AG04450 (cell line): ENCODE measurements around the gene CDO1. TPM values are rescaled to one million over a fixed set of nuclear protein-coding genes. Genes with fewer than 3 reads are reported as not detected.
A peak's percentile ranks its signal among the peaks of the same experiment; 100 is the strongest.

Experiments used
- CTCF ChIA-PET: fragments of 300-600, 350-600 bp; formaldehyde crosslinking; extraction: SDS; loops from one replicate; lab custom pipeline; 2022; ENCODE audit warnings: antibody characterized with exemption, inconsistent platforms; lab: Charles Lee
- POLR2A ChIA-PET: fragments of 350-600 bp; formaldehyde crosslinking; extraction: SDS; loops from one replicate; lab custom pipeline; 2021; ENCODE audit warnings: antibody characterized with exemption, inconsistent platforms; lab: Yijun Ruan, JAX
- DNase-seq: peaks from one replicate; pipeline ENCODE4 v3.0.0-alpha.2; 2011; ENCODE audit warnings: low read depth, low spot score
- H3K27ac ChIP-seq: one replicate; pipeline ENCODE4 v1.5.1; 2012; ENCODE audit warnings: low read depth, low read length, control low read depth
- H3K27me3 ChIP-seq: one replicate; pipeline ENCODE4 v1.6.0; 2012; ENCODE audit warnings: low read length; ENCODE audit not compliant: control insufficient read depth, insufficient read depth
- H3K4me3 ChIP-seq: 2 replicates; pipeline ENCODE4 v1.5.1; 2011; ENCODE audit warnings: mild to moderate bottlenecking, low read depth, low read length, control low read depth
- H3K9me3 ChIP-seq: 2 replicates; pipeline ENCODE4 v1.5.1; 2012; ENCODE audit warnings: low read length; ENCODE audit not compliant: control insufficient read depth, insufficient read depth
- polyA plus RNA-seq: library from polyadenylated mRNA; depleted of rRNA; stranded (reverse); fragments of >200 nt; gene quantifications from 2 replicates; pipeline ENCODE4 v1.2.3, GENCODE V29; 2011
- TF ChIP-seq, protein P1 (sequence below): IDR thresholded peaks from 2 replicates; pipeline ENCODE4 v1.5.1; 2011; ENCODE audit warnings: low read depth, low read length, control low read depth, inconsistent platforms

Gene CDO1
- polyA plus RNA-seq, 1 experiment, result 2.2 TPM

DNA sequence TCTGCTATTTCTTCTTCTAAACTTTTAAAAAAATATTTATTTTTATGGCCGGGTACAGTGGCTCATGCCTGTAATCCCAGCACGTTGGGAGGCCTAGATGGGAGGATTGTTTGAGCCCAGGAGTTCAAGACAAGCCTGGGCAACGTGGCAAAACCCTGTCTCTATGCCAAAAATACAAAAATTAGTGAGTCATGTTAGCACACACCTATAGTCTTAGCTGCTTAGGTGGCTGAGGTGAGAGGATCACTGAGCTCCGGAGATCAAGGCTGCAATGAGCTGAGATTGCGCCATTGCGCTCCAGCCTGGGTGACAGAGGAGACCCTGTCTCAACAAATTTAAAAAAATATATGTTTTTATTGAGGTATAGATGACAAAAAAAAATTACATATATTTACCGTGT lies 30.8 kb upstream of the CDO1 start:
- no peaks in the 10 kb centered on the region for H3K9me3 ChIP-seq
- TF ChIP-seq, protein P1, sequence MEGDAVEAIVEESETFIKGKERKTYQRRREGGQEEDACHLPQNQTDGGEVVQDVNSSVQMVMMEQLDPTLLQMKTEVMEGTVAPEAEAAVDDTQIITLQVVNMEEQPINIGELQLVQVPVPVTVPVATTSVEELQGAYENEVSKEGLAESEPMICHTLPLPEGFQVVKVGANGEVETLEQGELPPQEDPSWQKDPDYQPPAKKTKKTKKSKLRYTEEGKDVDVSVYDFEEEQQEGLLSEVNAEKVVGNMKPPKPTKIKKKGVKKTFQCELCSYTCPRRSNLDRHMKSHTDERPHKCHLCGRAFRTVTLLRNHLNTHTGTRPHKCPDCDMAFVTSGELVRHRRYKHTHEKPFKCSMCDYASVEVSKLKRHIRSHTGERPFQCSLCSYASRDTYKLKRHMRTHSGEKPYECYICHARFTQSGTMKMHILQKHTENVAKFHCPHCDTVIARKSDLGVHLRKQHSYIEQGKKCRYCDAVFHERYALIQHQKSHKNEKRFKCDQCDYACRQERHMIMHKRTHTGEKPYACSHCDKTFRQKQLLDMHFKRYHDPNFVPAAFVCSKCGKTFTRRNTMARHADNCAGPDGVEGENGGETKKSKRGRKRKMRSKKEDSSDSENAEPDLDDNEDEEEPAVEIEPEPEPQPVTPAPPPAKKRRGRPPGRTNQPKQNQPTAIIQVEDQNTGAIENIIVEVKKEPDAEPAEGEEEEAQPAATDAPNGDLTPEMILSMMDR, result no peak
- no peaks in the 10 kb centered on the region for H3K27me3 ChIP-seq
- no peak for DNase-seq
- ChIA-PET POLR2A (no interaction called here), CTCF (no interaction called here)
- no peak overlapping the region for H3K27ac ChIP-seq
- H3K4me3 ChIP-seq, result no peak overlapping the region

DNA sequence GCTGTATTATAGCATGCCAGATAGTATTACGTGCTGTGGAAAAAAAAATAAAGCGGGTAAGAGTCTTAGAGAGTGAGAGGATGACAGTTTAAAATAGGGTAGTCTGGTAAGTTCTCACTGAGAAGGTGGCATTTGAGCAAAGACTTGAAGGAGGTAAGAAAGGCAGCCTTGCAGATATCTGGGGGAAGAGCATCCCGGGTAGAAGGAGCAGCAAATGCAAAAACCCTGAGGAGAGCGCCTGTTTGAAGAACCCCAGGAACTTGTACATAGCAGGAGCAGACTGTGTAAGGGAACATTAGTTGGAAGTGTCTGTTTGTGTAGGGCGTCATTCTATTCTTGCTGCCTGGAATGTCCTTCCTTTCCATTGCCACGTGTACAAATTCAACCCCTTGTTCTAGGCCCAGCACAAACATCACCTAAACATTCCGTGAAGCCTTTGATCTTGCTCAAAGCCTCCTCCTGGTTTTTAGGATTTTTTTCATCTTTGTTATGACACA lies 27.9 kb upstream of the CDO1 start:
- TF ChIP-seq, protein P1, result no peak
- Histone ChIP-seq H3K4me3 (no peak overlapping the region), H3K9me3 (no peaks in the 10 kb centered on the region), H3K27me3 (no peaks in the 10 kb centered on the region), H3K27ac (no peak overlapping the region)
- ChIA-PET CTCF (no interaction called here), POLR2A (no interaction called here)
- no peak for DNase-seq

DNA sequence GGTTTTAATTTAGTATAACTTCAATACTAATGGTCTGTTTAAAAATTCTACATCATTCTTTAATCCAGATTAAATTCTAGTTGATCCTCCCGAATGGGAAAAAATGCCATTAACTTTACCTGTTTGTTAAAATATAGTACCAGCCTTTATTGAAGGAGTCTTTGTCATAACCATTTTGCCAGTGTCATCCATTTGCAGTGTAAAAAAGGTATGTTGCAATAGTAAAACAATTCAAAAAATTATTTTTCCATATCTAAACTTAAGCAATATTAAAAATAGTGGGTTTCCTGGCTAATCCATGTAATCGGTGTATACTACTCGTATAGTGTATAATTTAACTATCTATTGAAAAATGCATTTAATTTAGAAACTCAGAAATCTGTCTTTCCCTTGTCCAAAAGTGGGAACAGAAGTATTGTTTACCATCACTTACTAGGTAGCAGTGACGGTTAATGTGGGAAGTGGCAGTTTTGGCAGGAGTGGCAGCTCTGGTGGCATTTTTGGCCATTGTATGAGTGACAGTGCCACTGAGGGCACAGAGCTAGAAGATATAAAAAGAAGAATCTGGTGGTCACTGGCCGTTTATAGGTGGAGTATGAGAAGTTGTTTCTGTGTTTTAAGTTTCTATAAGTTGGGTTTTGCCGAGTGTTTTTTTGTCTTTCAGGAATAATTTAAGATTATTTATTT lies 27.1 kb upstream of the CDO1 start:
- Histone ChIP-seq H3K27ac (no peak overlapping the region), H3K9me3 (no peaks in the 10 kb centered on the region), H3K4me3 (peak overlapping the region; percentile 91; the same call in 1 of the 2 replicates), H3K27me3 (no peaks in the 10 kb centered on the region)
- TF ChIP-seq, protein P1, result no peak
- no peak for DNase-seq
- CTCF ChIA-PET, result interaction anchor here (0.6 to 1.2 kb wide), 5 partner anchors 9 to 240 kb away, joined by 3 to 4 read pairs (median 3); no protein-coding TSS in a partner anchor
- POLR2A ChIA-PET, result no interaction called here

DNA sequence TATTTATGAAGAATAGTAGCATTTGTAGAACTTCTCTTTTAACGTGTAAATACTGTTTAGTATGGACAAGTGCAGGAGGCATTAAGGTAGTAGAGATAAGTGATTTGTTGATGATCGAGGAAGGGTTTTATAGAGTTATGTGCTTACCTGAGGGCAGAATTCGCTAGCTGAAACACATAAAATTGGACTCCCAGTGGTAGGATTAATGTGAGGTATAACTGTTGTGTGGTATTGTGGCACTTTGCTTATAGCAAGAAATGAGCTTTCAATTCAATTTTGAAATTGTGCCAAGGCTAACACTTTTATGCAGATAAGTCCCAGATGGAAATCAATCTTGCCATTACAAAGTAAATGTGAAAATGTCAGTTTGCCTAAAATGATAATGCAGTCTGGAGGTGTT lies 26.5 kb upstream of the CDO1 start:
- no peak for DNase-seq
- Histone ChIP-seq H3K4me3 (peak overlapping the region; percentile 91), H3K27ac (no peak overlapping the region), H3K9me3 (no peaks in the 10 kb centered on the region), H3K27me3 (no peaks in the 10 kb centered on the region)
- TF ChIP-seq, protein P1, result no peak
- POLR2A ChIA-PET, result interaction anchor here (0.5 kb wide), 1 partner anchor 293 kb away, joined by 7 read pairs; no protein-coding TSS in a partner anchor
- CTCF ChIA-PET, result interaction anchor here (0.5 to 2.0 kb wide), 7 partner anchors 8 to 296 kb away, joined by 3 to 7 read pairs (median 3); no protein-coding TSS in a partner anchor
